Heart right ventricle (tissue), 16 donors: ENCODE results near the gene ZNF418. TPM values are rescaled to one million over a fixed set of nuclear protein-coding genes. Genes with fewer than 3 reads are reported as not detected.

Experiments
- ATAC-seq, 8 donors: fragments of 200-7000 bp; cut with Tn5 transposase; one replicate each; pipeline ENCODE4 v1.9.1; 2020; ENCODE audit warnings: mild to moderate bottlenecking in 8 of 8, moderate library complexity in 8 of 8, moderate number of reproducible peaks in 1 of 8
- DNase-seq, 2 donors: peaks; one replicate each; pipeline ENCODE4 v3.0.0-alpha.2; 2020
- H3K27ac ChIP-seq, 10 donors: fragments of 200-600 bp; sonication (generic) in 2 of 10; one replicate each; pipeline versions ENCODE4 v1.5.0 to v1.8.0; 2020 to 2022; ENCODE audit warnings: mild to moderate bottlenecking in 3 of 10
- H3K27me3 ChIP-seq, 7 donors: fragments of 200-600 bp; one replicate each; pipeline ENCODE4 v1.8.0; 2021 to 2022; ENCODE audit warnings: mild to moderate bottlenecking in 2 of 7
- H3K36me3 ChIP-seq, 9 donors: fragments of 200-600 bp; sonication (generic) in 1 of 9; one replicate each; pipeline versions ENCODE4 v1.5.0 to v1.8.0; 2020 to 2022; ENCODE audit warnings: mild to moderate bottlenecking in 2 of 9
- H3K4me1 ChIP-seq, 9 donors: fragments of 200-600 bp; sonication (generic) in 1 of 9; one replicate each; pipeline versions ENCODE4 v1.5.0 to v1.8.0; 2020 to 2022; ENCODE audit warnings: mild to moderate bottlenecking in 4 of 9
- H3K4me3 ChIP-seq, 10 donors: fragments of 200-600 bp; sonication (generic) in 2 of 10; one replicate each; pipeline versions ENCODE4 v1.5.0 to v1.8.0; 2020 to 2022; ENCODE audit warnings: mild to moderate bottlenecking in 7 of 10, moderate library complexity in 2 of 10
- H3K9me3 ChIP-seq, 11 donors: fragments of 200-600 bp in 10 of 11; sonication (generic) in 2 of 11; one replicate each; pipeline versions ENCODE4 v1.5.0 to v1.8.0; 2013 to 2022; ENCODE audit warnings: mild to moderate bottlenecking in 2 of 11, control low read depth in 1 of 11, moderate library complexity in 1 of 11
- CTCF ChIP-seq, 9 donors: fragments of 200-600 bp; sonication (generic) in 2 of 9; IDR thresholded peaks; one replicate each; pipeline versions ENCODE4 v1.5.0 to v1.8.0; 2021 to 2022; ENCODE audit warnings: antibody characterized with exemption in 9 of 9, mild to moderate bottlenecking in 5 of 9, moderate library complexity in 1 of 9
- WGBS, 2 donors: extraction: QIAGEN DNeasy Blood & Tissue Kit; methylation state at CpG; one replicate each; pipeline ENCODE4 v1.1.7; 2013; ENCODE audit warnings: inconsistent platforms in 1 of 2; 5-methylcytosine and 5-hydroxymethylcytosine counted together
- intact Hi-C, 10 donors: fragments of 100-400 bp; cut with DNase I; formaldehyde crosslinking; loops; one replicate each; pipeline versions ENCODE4 v1.11.1 to v1.14.2; 2022
- polyA plus RNA-seq, 2 donors: library from polyadenylated mRNA; stranded (reverse); fragments of 200-250 nt; gene quantifications; one replicate each; pipeline ENCODE4 v1.2.3, GENCODE V29; 2013
- total RNA-seq, 10 donors: library from RNA; stranded (reverse); fragmentation: NEBNext Ultra II Directional in 3 of 10; extraction: Animal tissue kit (Norgen Biotek cat#: 25700) in 3 of 10; gene quantifications; one replicate each; pipeline versions ENCODE4 v1.2.1 to v1.2.4, GENCODE V29; 2021 to 2023
- donor health status: Arrhythmogenic right ventricular cardiomyopathy.
- donor health status: ischemic (EF 13 %, LVEDD 7.1; RV severe dilation, severe dysfunction).
- donor health status: healthy with polysubstance abuse.
- donor health status: DM: no; HTN: yes; CAD: no.
- donor health status: DM: no; HTN: no; CAD: no.
- donor health status: ischemic (EF 25% LVEDD 6.9; RV normal size, moderate dysfunction).
- donor health status: ischemic (EF 25% LVEDD 5.7; RV mildly dilated, moderate dysfunction).
- donor health status: healthy.
- donor health status: DM: yes; HTN: yes; CAD: no.
- donor health status: Ischemic cardiomyopathy.
- donor health status: ischemic (EF 35%, LVEDD 5.7; RV mildly dilated, moderate dysfunction).
- donor health status: nonischemic (EF 11% LVEDD 7.7; RV severe dilation, severe dysfunction).
- donor health status: DM: yes; HTN: yes; CAD: no.
- donor health status: PGD.
- donor health status: ischemic (EF 29% LVEDD 5.4; RV normal size, mild dysfunction).
- donor health status: nonischemic (EF 23%, LVEDD 6.1; RV moderate dilation, normal function).

The ZNF418 gene
- total and polyA plus RNA-seq, 12 donors, result 3.2 to 16.5 (median 11.3) TPM

GRCh38 chr19:57914531-57914930 is 20.7 kb downstream of the ZNF418 start:
- Histone ChIP-seq H3K27me3 (no peaks in the 10 kb centered on the region), H3K27ac (no peak overlapping the region), H3K4me3 (peak overlapping the region in 1 of 10 donors; percentile 99), H3K4me1 (peaks cover 0 to 20% (median 14%) of the 10 kb centered on the region in 9 donors), H3K36me3 (peaks cover 0 to 57% (median 25%) of the 10 kb centered on the region in 9 donors), H3K9me3 (peaks cover 0 to 43% (median 0%) of the 10 kb centered on the region in 11 donors)
- no peak for TF ChIP-seq CTCF (IDR thresholded peaks at IDR 0.05)
- intact Hi-C loops, result no loop called here
- DNase-seq (no peak), ATAC-seq (no peak)
- WGBS, 2 donors, result 89 to 90% methylated on average over 3 of the region's 3 CpGs

GRCh38 chr19:57907394-57907793 is 27.8 kb downstream of the ZNF418 start:
- Histone ChIP-seq H3K27me3 (no peaks in the 10 kb centered on the region), H3K36me3 (peaks cover 0 to 64% (median 38%) of the 10 kb centered on the region in 9 donors), H3K4me3 (no peak overlapping the region), H3K9me3 (peaks cover 0 to 69% (median 0%) of the 10 kb centered on the region in 11 donors), H3K4me1 (peaks cover 0 to 5% (median 0%) of the 10 kb centered on the region in 9 donors), H3K27ac (no peak overlapping the region)
- ATAC-seq (no peak), DNase-seq (no peak)
- WGBS, 2 donors, result 73 to 75% methylated on average over 3 of the region's 3 CpGs
- intact Hi-C loops, result loop anchor here in 2 of 10 donors (10.0 kb wide), 2 partner anchors 163 to 173 kb away; partner anchors contain the start of gene ZNF776 (in 1 of the 2)
- no peak for TF ChIP-seq CTCF (IDR thresholded peaks at IDR 0.05)

GRCh38 chr19:57905258-57905657 is 29.9 kb downstream of the ZNF418 start:
- H3K9me3 ChIP-seq, result peaks cover 0 to 60% (median 0%) of the 10 kb centered on the region in 11 donors
- H3K27ac ChIP-seq, result no peak overlapping the region
- peaks cover 0 to 43% (median 16%) of the 10 kb centered on the region in 9 donors for H3K36me3 ChIP-seq
- no peak for DNase-seq
- no peak for TF ChIP-seq CTCF (IDR thresholded peaks at IDR 0.05)
- H3K4me3 ChIP-seq, result no peak overlapping the region
- peaks cover 0 to 5% (median 0%) of the 10 kb centered on the region in 9 donors for H3K4me1 ChIP-seq
- no peaks in the 10 kb centered on the region for H3K27me3 ChIP-seq
- no peak for ATAC-seq
- intact Hi-C loops, result loop anchor here in 2 of 10 donors (10.0 kb wide), 2 partner anchors 160 to 170 kb away; partner anchors contain the start of gene ZNF776 (in 1 of the 2)
- WGBS, 2 donors, result 93 to 94% methylated on average over 6 of the region's 6 CpGs

GRCh38 chr19:57903618-57904184 is 31.5 kb downstream of the ZNF418 start:
- 60 to 67% methylated on average over 7 of the region's 7 CpGs for WGBS, 2 donors
- Histone ChIP-seq H3K27ac (no peak overlapping the region), H3K4me3 (no peak overlapping the region), H3K36me3 (peaks cover 0 to 33% (median 11%) of the 10 kb centered on the region in 9 donors), H3K4me1 (peaks cover 0 to 5% (median 0%) of the 10 kb centered on the region in 9 donors), H3K9me3 (peaks cover 0 to 51% (median 0%) of the 10 kb centered on the region in 11 donors), H3K27me3 (no peaks in the 10 kb centered on the region)
- no peak for ATAC-seq
- no peak for TF ChIP-seq CTCF (IDR thresholded peaks at IDR 0.05)
- intact Hi-C loops, result loop anchor here in 4 of 10 donors (5.0 to 10.0 kb wide), 4 partner anchors 159 to 801 kb away; partner anchors contain the start of gene ZNF776 (in 1 of the 4)
- DNase-seq, result no peak
